Forelimb muscle (tissue), 1 donor: ENCODE data around the gene RNF146. TPM values are rescaled to one million over a fixed set of nuclear protein-coding genes. Genes with fewer than 3 reads are reported as not detected.

Experiments
- polyA plus RNA-seq: library from polyadenylated mRNA; unstranded; fragments of 120-200 nt; gene quantifications from one replicate; pipeline ENCODE4 v1.2.1, GENCODE V29; 2013; ENCODE audit not compliant: insufficient read length

RNF146 gene
- polyA plus RNA-seq, 1 donor = 56.0 TPM

Other genes starting within 250 kb of the RNF146 start
- gene RSPO3, start 148.2 kb upstream of the RNF146 start, polyA plus RNA-seq = 11.7 TPM
- gene ECHDC1, start 76.7 kb downstream of the RNF146 start, polyA plus RNA-seq = 58.7 TPM
- gene KIAA0408, start 192.5 kb downstream of the RNF146 start, polyA plus RNA-seq = 16.1 TPM